ENCODE measurements around the gene KDF1. TPM values are rescaled to one million over a fixed set of nuclear protein-coding genes. Genes with fewer than 3 reads are reported as not detected.

Gene KDF1
- total and polyA plus RNA-seq, 2 of the 13 experiments (the other 11 are each of a cell fraction or from before 2014, with no cell fraction given), result 1.9 to 4.9 TPM

DNA sequence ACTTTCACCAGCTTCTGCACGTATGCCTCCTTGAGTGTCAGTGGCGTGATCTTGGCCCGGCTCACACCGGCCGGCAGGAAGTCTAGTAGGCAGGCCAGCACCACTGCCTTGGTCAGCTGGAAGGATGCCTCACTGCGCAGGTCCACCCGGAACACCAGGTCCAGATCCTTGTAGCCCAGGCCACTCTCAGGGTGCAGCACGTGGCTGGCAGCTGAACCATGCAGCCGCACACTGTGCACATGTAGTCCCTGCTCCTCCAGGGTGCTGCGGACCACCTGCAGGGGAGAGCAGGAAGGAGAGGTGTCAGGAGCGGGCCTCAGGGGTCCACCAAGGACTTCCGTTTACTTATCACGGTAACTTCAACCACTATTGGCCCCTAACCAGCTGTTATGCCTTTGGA, 46.4 kb upstream of the KDF1 start:
- peaks cover 65% of the 10 kb centered on the region for H3K4me1 ChIP-seq (ENCODE audit: insufficient read depth, low read length)
- intact Hi-C loops (cut with micrococcal nuclease; ENCODE audit: unreplicated experiment) (no loop called here), in situ Hi-C loops (cut with HindIII; ENCODE audit: extremely low pct_ligation_motif_present, low pct_unique_long_range_greater_than_20kb) (no loop called here)
- no peak overlapping the region for H3K9ac ChIP-seq (ENCODE audit: insufficient read depth, low read depth, low read length)
- no peaks in the 10 kb centered on the region for H3K79me2 ChIP-seq (ENCODE audit: insufficient read depth, low read length)
- H2AFZ ChIP-seq (ENCODE audit: low read length), result no peak overlapping the region
- FAIRE-seq (no peak), ATAC-seq (no peak), DNase-seq (ENCODE audit: low spot score) (no peak)
- 95% methylated on average over 13 of the region's 13 CpGs for WGBS (ENCODE audit: low lambda C conversion rate)
- ChIA-PET POLR2A (interaction anchor here (0.6 kb wide), 1 partner anchor 39 kb away, joined by 3 read pairs; no protein-coding TSS in a partner anchor), CTCF (ENCODE audit: low intra/inter-chr PET ratio, low total read pairs) (no interaction called here)
- no peaks in the 10 kb centered on the region for H3K36me3 ChIP-seq (replicated peaks in 1 of 2; ENCODE audit: control insufficient read depth in 1 of 2, insufficient read depth in 2 of 2, low read length in 2 of 2)
- 0 out of 2 replicates have a peak, but pooled peaks cover 3% of the 10 kb centered on the region for H4K20me1 ChIP-seq (ENCODE audit: insufficient read depth, low read length)
- BruUV-seq (replicated peaks), result no TSS peak
- peaks cover 2 to 14% of the 10 kb centered on the region in 2 experiments; a peak in 4 of 5 replicates for H3K27me3 ChIP-seq (ENCODE audit: control insufficient read depth in 1 of 2, insufficient read depth in 2 of 2, low read length in 2 of 2)
- no peaks in the 10 kb centered on the region for H3K9me3 ChIP-seq (ENCODE audit: low read length)
- H3K4me2 ChIP-seq (ENCODE audit: low read depth, low read length), result no peak overlapping the region
- no peak overlapping the region for H3K4me3 ChIP-seq (replicated peaks in 1 of 3; ENCODE audit: insufficient read depth in 1 of 3, low read depth in 2 of 3, low read length in 3 of 3)
- H3K27ac ChIP-seq (ENCODE audit: extremely low read length, insufficient read depth, low read length), result no peak overlapping the region
- TF ChIP-seq ISL2 (CRISPR knock-in tag; IDR thresholded peaks at IDR 0.05), result no peak
- no peak for TF ChIP-seq BRCA1 (CRISPR knock-in tag; IDR thresholded peaks at IDR 0.05)
- no peak for TF ChIP-seq U2AF1 (optimal IDR thresholded peaks at IDR 0.05; ENCODE audit: low read depth, low read length)
- no peak for TF ChIP-seq HOXA3 (CRISPR knock-in tag; IDR thresholded peaks at IDR 0.05)
- TF ChIP-seq SP5 (CRISPR knock-in tag; IDR thresholded peaks at IDR 0.05; ENCODE audit: borderline replicate concordance, low read depth), result no peak
- TF ChIP-seq ZNF816 (CRISPR knock-in tag; IDR thresholded peaks at IDR 0.05; ENCODE audit: borderline replicate concordance), result no peak
- no peak for TF ChIP-seq ZNF160 (CRISPR knock-in tag; IDR thresholded peaks at IDR 0.05)

- in situ Hi-C loops (cut with HindIII; ENCODE audit: extremely low pct_ligation_motif_present, low pct_unique_long_range_greater_than_20kb), result no loop called here
- no peaks in the 10 kb centered on the region for H3K79me2 ChIP-seq (ENCODE audit: insufficient read depth, low read length)
- no peak overlapping the region for H3K9ac ChIP-seq (ENCODE audit: insufficient read depth, low read depth, low read length)
- CTCF ChIA-PET (ENCODE audit: low intra/inter-chr PET ratio, low total read pairs), result no interaction called here
- no peak overlapping the region for H3K4me3 ChIP-seq (replicated peaks in 1 of 3; ENCODE audit: insufficient read depth in 1 of 3, low read depth in 2 of 3, low read length in 3 of 3)
- POLR2A ChIA-PET, result interaction anchor here (1.2 to 2.6 kb wide), 3 partner anchors 10 to 92 kb away, joined by 3 to 9 read pairs (median 3); partner anchors contain the start of gene NR0B2
- BruUV-seq (replicated peaks), result no TSS peak
- no peak for FAIRE-seq
- H3K27ac ChIP-seq (ENCODE audit: extremely low read length, insufficient read depth, low read length), result no peak overlapping the region
- H4K20me1 ChIP-seq (ENCODE audit: insufficient read depth, low read length), result peaks cover 11% of the 10 kb centered on the region
- DNase-seq (ENCODE audit: low spot score), result no peak
- ATAC-seq, result peak; percentile 4
- intact Hi-C loops (cut with micrococcal nuclease; ENCODE audit: unreplicated experiment), result no loop called here
- WGBS (ENCODE audit: low lambda C conversion rate), result 98% methylated on average over 28 of the region's 48 CpGs
- no peaks in the 10 kb centered on the region for H3K36me3 ChIP-seq (replicated peaks in 1 of 2; ENCODE audit: control insufficient read depth in 1 of 2, insufficient read depth in 2 of 2, low read length in 2 of 2)
- no peaks in the 10 kb centered on the region for H3K9me3 ChIP-seq (ENCODE audit: low read length)
- H3K4me2 ChIP-seq (ENCODE audit: low read depth, low read length), result no peak overlapping the region
- peaks cover 65% of the 10 kb centered on the region for H3K4me1 ChIP-seq (ENCODE audit: insufficient read depth, low read length)
- H2AFZ ChIP-seq (ENCODE audit: low read length), result no peak overlapping the region
- H3K27me3 ChIP-seq (ENCODE audit: control insufficient read depth in 1 of 2, insufficient read depth in 2 of 2, low read length in 2 of 2), result peaks cover 2 to 6% of the 10 kb centered on the region in 2 experiments; a peak in 2 of 5 replicates
- TF ChIP-seq SIX1 (CRISPR knock-in tag; IDR thresholded peaks at IDR 0.05; ENCODE audit: borderline replicate concordance) (no peak), CEBPB (IDR thresholded peaks at IDR 0.05; ENCODE audit: borderline replicate concordance, low read depth, low read length) (peak; percentile 58; the same call in 1 of the 2 replicates), TARDBP (CRISPR knock-in tag; IDR thresholded peaks at IDR 0.05) (no peak), JUN (CRISPR knock-in tag; IDR thresholded peaks at IDR 0.05) (no peak), NFYC (CRISPR knock-in tag; IDR thresholded peaks at IDR 0.05) (no peak), HOXA9 (CRISPR knock-in tag; IDR thresholded peaks at IDR 0.05; ENCODE audit: borderline replicate concordance) (no peak), BCL6 (CRISPR knock-in tag; IDR thresholded peaks at IDR 0.05) (no peak), NFKB2 (CRISPR knock-in tag; IDR thresholded peaks at IDR 0.05; ENCODE audit: borderline replicate concordance) (no peak), ZMYM3 (CRISPR knock-in tag; IDR thresholded peaks at IDR 0.05) (no peak), CEBPG (CRISPR knock-in tag; IDR thresholded peaks at IDR 0.05) (peak; percentile 25; the same call in 1 of the 2 replicates), FOXO4 (CRISPR knock-in tag; conservative IDR thresholded peaks at IDR 0.05) (no peak), ZNF550 (CRISPR knock-in tag; IDR thresholded peaks at IDR 0.05; ENCODE audit: borderline replicate concordance) (no peak)
Observed at GRCh38 chr1:27005648-27006496, 45.6 kb upstream of the KDF1 start.
